HepG2 (cell line): ENCODE measurements around the gene DDIAS. TPM values are rescaled to one million over a fixed set of nuclear protein-coding genes. Genes with fewer than 3 reads are reported as not detected.

Experiments
- HNRNPH1 ChIP-seq: fragments of 200-400 bp; formaldehyde crosslinking; optimal IDR thresholded peaks from 2 replicates; pipeline ENCODE3; 2017; ENCODE audit warnings: mild to moderate bottlenecking, low read depth, low read length
- ISX ChIP-seq: sonication (generic); formaldehyde crosslinking; conservative IDR thresholded peaks from 2 replicates; pipeline ENCODE4 v1.5.0; 2020; ENCODE audit warnings: missing genetic modification reagents
- NCOR1 ChIP-seq: fragments of 200-600 bp; sonication (generic); IDR thresholded peaks from 2 replicates; pipeline ENCODE4 v1.7.0; 2017; ENCODE audit warnings: antibody characterized with exemption, low read length, borderline replicate concordance
- NR1H2 ChIP-seq: sonication (generic); formaldehyde crosslinking; IDR thresholded peaks from 2 replicates; pipeline ENCODE4 v1.8.1; 2022; ENCODE audit warnings: low read depth, missing genetic modification reagents, borderline replicate concordance
- NRL ChIP-seq: sonication (generic); formaldehyde crosslinking; IDR thresholded peaks from 2 replicates; pipeline ENCODE4 v1.5.0; 2020; ENCODE audit warnings: missing genetic modification reagents, mild to moderate bottlenecking, moderate library complexity, borderline replicate concordance
- SAFB2 ChIP-seq: sonication (generic); formaldehyde crosslinking; IDR thresholded peaks from 2 replicates; pipeline ENCODE4 v1.5.1; 2020; ENCODE audit warnings: missing genetic modification reagents, low read depth, mild to moderate bottlenecking, borderline replicate concordance
- SALL1 ChIP-seq: sonication (generic); formaldehyde crosslinking; IDR thresholded peaks from 2 replicates; pipeline ENCODE4 v1.8.0; 2022; ENCODE audit warnings: mild to moderate bottlenecking, missing genetic modification reagents
- SNAI1 ChIP-seq: sonication (generic); formaldehyde crosslinking; IDR thresholded peaks from 2 replicates; pipeline ENCODE4 v1.5.0; 2020; ENCODE audit warnings: mild to moderate bottlenecking, missing genetic modification reagents, borderline replicate concordance
- ZFP36 ChIP-seq: fragments of 150-350 bp; IDR thresholded peaks from 2 replicates; pipeline ENCODE4 v1.6.1; 2018; ENCODE audit warnings: borderline replicate concordance, low read length, low read depth; ENCODE audit not compliant: partially characterized antibody
- ZNF441 ChIP-seq: sonication (generic); formaldehyde crosslinking; IDR thresholded peaks from 2 replicates; pipeline ENCODE4 v1.7.0; 2021; ENCODE audit warnings: missing genetic modification reagents, borderline replicate concordance
- ZNF446 ChIP-seq: sonication (generic); formaldehyde crosslinking; IDR thresholded peaks from 2 replicates; pipeline ENCODE4 v1.5.0; 2020; ENCODE audit warnings: mild to moderate bottlenecking, missing genetic modification reagents
- ZNF460 ChIP-seq: sonication (generic); formaldehyde crosslinking; IDR thresholded peaks from 2 replicates; pipeline ENCODE4 v1.5.1; 2020; ENCODE audit warnings: missing genetic modification reagents, mild to moderate bottlenecking, borderline replicate concordance
- ZNF567 ChIP-seq: sonication (generic); formaldehyde crosslinking; IDR thresholded peaks from 2 replicates; pipeline ENCODE4 v1.8.1; 2023; ENCODE audit warnings: mild to moderate bottlenecking, missing genetic modification reagents, borderline replicate concordance
- ZNF598 ChIP-seq: sonication (generic); formaldehyde crosslinking; IDR thresholded peaks from 2 replicates; pipeline ENCODE4 v1.5.1; 2020; ENCODE audit warnings: mild to moderate bottlenecking, missing genetic modification reagents, borderline replicate concordance
- ZNF724P ChIP-seq: sonication (generic); formaldehyde crosslinking; IDR thresholded peaks from 2 replicates; pipeline ENCODE4 v1.8.0; 2022; ENCODE audit warnings: missing genetic modification reagents, borderline replicate concordance
- ZNF768 ChIP-seq: sonication (generic); formaldehyde crosslinking; IDR thresholded peaks from 2 replicates; pipeline ENCODE4 v1.4.0; 2020; ENCODE audit warnings: missing genetic modification reagents
- ZNF891 ChIP-seq: sonication (generic); formaldehyde crosslinking; IDR thresholded peaks from 2 replicates; pipeline ENCODE4 v1.5.0; 2020; ENCODE audit warnings: mild to moderate bottlenecking, missing genetic modification reagents
- ZSCAN31 ChIP-seq: sonication (generic); formaldehyde crosslinking; IDR thresholded peaks from 2 replicates; pipeline ENCODE4 v1.5.0; 2020; ENCODE audit warnings: low read depth, mild to moderate bottlenecking, missing genetic modification reagents
- polyA plus RNA-seq, 8 experiments: library from polyadenylated mRNA; depleted of rRNA in 3 of 8; stranded (reverse) in 7 of 8; unstranded in 1 of 8; fragments of >200 nt; fragmentation: Illumina TruSeq in 4 of 8; extraction: Trizol in 4 of 8; gene quantifications; 2 replicates each; pipeline versions ENCODE4 v1.2.1 to v1.2.3, GENCODE V29; 2011 to 2016; ENCODE audit warnings: low read depth in 4 of 8, missing spikeins in 1 of 8, mixed read lengths in 1 of 8; ENCODE audit not compliant: insufficient read depth in 1 of 8
- total RNA-seq, 5 experiments: library from RNA; depleted of rRNA; stranded (reverse); fragments of >200 nt; fragmentation: Illumina TruSeq; extraction: Trizol; gene quantifications; 2 replicates each; pipeline ENCODE4 v1.2.3, GENCODE V29; 2016; ENCODE audit warnings: low read depth in 1 of 5
- TF ChIP-seq, protein P1 (sequence below): IDR thresholded peaks from 2 replicates; pipeline ENCODE4 v1.6.1; 2018; ENCODE audit warnings: missing genetic modification reagents, mild to moderate bottlenecking, missing compliant biosample characterization
- TF ChIP-seq, protein P2 (sequence below): sonication (generic); formaldehyde crosslinking; IDR thresholded peaks from 2 replicates; pipeline ENCODE4 v1.8.0; 2022; ENCODE audit warnings: mild to moderate bottlenecking, missing genetic modification reagents, moderate library complexity
- TF ChIP-seq, protein P3 (sequence below), 2 experiments: fragments of 450-650 bp in 1 of 2; sonication (generic) in 1 of 2; formaldehyde crosslinking; IDR thresholded peaks; 2 replicates each; pipeline versions ENCODE4 v1.5.0 to v1.8.0; 2020 to 2022; ENCODE audit warnings: mild to moderate bottlenecking in 1 of 2, missing genetic modification reagents in 1 of 2
- TF ChIP-seq, protein P4 (sequence below): IDR thresholded peaks from 2 replicates; pipeline ENCODE4 v1.6.1; 2018; ENCODE audit warnings: missing genetic modification reagents
- TF ChIP-seq, protein P5 (sequence below): sonication (generic); formaldehyde crosslinking; IDR thresholded peaks from 2 replicates; pipeline ENCODE4 v1.5.0; 2020; ENCODE audit warnings: mild to moderate bottlenecking, low read depth, missing genetic modification reagents, borderline replicate concordance
- TF ChIP-seq, protein P6 (sequence below): sonication (generic); formaldehyde crosslinking; IDR thresholded peaks from 2 replicates; pipeline ENCODE4 v1.9.0; 2021; ENCODE audit warnings: missing genetic modification reagents, borderline replicate concordance

DDIAS gene
- total and polyA plus RNA-seq, 2 of the 13 experiments (the other 11 are each of a cell fraction or from before 2014, with no cell fraction given), result 3.5 to 13.0 TPM

DNA sequence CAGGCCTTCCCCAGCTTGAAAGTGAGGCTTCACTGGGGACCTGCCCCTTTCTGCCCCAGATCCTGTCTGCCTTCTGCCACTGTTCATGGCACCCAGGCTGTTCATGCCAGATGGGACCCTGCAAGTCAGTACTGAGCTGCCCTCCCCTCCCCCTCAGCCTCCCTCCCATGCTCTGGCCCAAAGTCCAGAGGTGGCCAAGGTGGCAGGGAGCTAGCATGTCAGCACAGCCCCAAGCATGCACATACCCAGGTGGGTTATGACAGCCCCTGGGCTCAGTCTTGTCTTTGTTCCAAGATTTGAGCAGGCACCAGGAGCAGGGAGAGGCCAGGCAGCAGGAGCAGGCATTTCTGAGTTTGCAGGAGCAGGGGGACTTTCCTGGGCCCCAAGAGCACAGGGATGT is 44.1 kb downstream of the DDIAS start (continued):
- TF ChIP-seq SAFB2, result no peak
- peak; percentile 75 for TF ChIP-seq ZNF891
- no peak for TF ChIP-seq NR1H2 (CRISPR knock-in tag)
- no peak for TF ChIP-seq HNRNPH1
- TF ChIP-seq ZNF441 (CRISPR knock-in tag), result no peak
- TF ChIP-seq, protein P1, sequence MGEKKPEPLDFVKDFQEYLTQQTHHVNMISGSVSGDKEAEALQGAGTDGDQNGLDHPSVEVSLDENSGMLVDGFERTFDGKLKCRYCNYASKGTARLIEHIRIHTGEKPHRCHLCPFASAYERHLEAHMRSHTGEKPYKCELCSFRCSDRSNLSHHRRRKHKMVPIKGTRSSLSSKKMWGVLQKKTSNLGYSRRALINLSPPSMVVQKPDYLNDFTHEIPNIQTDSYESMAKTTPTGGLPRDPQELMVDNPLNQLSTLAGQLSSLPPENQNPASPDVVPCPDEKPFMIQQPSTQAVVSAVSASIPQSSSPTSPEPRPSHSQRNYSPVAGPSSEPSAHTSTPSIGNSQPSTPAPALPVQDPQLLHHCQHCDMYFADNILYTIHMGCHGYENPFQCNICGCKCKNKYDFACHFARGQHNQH (CRISPR knock-in tag), result no peak
- TF ChIP-seq, protein P2, sequence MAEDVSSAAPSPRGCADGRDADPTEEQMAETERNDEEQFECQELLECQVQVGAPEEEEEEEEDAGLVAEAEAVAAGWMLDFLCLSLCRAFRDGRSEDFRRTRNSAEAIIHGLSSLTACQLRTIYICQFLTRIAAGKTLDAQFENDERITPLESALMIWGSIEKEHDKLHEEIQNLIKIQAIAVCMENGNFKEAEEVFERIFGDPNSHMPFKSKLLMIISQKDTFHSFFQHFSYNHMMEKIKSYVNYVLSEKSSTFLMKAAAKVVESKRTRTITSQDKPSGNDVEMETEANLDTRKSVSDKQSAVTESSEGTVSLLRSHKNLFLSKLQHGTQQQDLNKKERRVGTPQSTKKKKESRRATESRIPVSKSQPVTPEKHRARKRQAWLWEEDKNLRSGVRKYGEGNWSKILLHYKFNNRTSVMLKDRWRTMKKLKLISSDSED, result no peak
- no peak for TF ChIP-seq ZNF460 (CRISPR knock-in tag)
- no peak for TF ChIP-seq ZSCAN31 (CRISPR knock-in tag)
- TF ChIP-seq, protein P3, sequence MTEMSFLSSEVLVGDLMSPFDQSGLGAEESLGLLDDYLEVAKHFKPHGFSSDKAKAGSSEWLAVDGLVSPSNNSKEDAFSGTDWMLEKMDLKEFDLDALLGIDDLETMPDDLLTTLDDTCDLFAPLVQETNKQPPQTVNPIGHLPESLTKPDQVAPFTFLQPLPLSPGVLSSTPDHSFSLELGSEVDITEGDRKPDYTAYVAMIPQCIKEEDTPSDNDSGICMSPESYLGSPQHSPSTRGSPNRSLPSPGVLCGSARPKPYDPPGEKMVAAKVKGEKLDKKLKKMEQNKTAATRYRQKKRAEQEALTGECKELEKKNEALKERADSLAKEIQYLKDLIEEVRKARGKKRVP (CRISPR knock-in tag; IDR thresholded peaks at IDR 0.05), result no peak
- peak; percentile 70 for TF ChIP-seq SALL1 (CRISPR knock-in tag)
- TF ChIP-seq ZNF446 (CRISPR knock-in tag), result no peak
- TF ChIP-seq ISX (CRISPR knock-in tag), result no peak
- 0 out of 2 replicates have a peak, but pooled peaks have one; percentile 30 for TF ChIP-seq NCOR1
- TF ChIP-seq ZNF768 (CRISPR knock-in tag), result peak; percentile 27; the same call in 1 of the 2 replicates
- no peak for TF ChIP-seq SNAI1 (CRISPR knock-in tag)
- peak; percentile 67; the same call in 1 of the 2 replicates for TF ChIP-seq NRL (CRISPR knock-in tag)
- no peak for TF ChIP-seq ZFP36
- no peak for TF ChIP-seq ZNF724P (CRISPR knock-in tag)
- 0 out of 2 replicates have a peak, but pooled peaks have one; percentile 28 for TF ChIP-seq ZNF598 (CRISPR knock-in tag)
- no peak for TF ChIP-seq ZNF567 (CRISPR knock-in tag)
- TF ChIP-seq, protein P4, sequence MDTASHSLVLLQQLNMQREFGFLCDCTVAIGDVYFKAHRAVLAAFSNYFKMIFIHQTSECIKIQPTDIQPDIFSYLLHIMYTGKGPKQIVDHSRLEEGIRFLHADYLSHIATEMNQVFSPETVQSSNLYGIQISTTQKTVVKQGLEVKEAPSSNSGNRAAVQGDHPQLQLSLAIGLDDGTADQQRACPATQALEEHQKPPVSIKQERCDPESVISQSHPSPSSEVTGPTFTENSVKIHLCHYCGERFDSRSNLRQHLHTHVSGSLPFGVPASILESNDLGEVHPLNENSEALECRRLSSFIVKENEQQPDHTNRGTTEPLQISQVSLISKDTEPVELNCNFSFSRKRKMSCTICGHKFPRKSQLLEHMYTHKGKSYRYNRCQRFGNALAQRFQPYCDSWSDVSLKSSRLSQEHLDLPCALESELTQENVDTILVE, result no peak
- TF ChIP-seq, protein P5, sequence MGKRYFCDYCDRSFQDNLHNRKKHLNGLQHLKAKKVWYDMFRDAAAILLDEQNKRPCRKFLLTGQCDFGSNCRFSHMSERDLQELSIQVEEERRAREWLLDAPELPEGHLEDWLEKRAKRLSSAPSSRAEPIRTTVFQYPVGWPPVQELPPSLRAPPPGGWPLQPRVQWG (CRISPR knock-in tag), result no peak
- TF ChIP-seq, protein P6, sequence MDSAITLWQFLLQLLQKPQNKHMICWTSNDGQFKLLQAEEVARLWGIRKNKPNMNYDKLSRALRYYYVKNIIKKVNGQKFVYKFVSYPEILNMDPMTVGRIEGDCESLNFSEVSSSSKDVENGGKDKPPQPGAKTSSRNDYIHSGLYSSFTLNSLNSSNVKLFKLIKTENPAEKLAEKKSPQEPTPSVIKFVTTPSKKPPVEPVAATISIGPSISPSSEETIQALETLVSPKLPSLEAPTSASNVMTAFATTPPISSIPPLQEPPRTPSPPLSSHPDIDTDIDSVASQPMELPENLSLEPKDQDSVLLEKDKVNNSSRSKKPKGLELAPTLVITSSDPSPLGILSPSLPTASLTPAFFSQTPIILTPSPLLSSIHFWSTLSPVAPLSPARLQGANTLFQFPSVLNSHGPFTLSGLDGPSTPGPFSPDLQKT (CRISPR knock-in tag), result no peak
